ENCODE measurements around the gene SLC29A3. TPM values are rescaled to one million over a fixed set of nuclear protein-coding genes. Genes with fewer than 3 reads are reported as not detected.

SLC29A3 gene
- total and polyA plus RNA-seq, 2 of the 8 experiments (the other 6 are each of a cell fraction or from before 2014, with no cell fraction given) = 14.0 to 24.6 TPM

DNA sequence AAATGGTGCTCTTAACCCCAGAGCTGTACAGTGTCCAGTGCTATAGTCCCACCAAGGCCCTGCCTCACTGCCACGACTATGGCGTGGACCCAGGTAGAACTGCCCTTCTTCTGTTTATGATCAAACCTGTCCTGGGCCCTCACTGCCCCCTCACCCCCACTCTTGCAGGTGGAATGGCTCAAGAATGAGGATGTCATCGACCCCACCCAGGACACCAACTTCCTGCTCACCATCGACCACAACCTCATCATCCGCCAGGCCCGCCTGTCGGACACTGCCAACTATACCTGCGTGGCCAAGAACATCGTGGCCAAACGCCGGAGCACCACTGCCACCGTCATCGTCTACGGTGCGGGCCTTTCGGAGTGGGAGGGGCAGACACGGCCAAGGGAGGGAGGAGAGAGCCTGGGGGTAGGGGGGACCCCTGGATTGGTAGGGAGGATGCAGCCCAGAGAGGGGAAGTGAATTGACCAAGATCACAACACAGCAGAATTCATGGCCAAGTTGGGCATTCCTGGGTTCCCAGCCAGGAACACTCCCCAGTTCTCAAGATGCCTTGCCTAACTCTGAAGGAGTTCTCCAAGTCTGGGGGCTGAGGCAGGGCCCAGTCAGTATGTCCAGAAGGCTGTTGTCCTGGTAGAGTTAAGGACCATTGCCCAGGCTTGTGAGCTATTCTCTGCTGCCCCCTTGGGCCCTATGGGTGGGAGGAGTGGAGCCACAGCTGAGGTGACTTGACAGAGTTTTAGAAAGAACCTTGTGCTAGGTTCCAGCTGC is 32.4 kb upstream of the SLC29A3 start:
- no peak overlapping the region for H3K56ac ChIP-seq (replicated peaks; ENCODE audit: insufficient read length, low read depth, low read length)
- no peak overlapping the region for H2AFZ ChIP-seq (ENCODE audit: low read length)
- H3K4me2 ChIP-seq (ENCODE audit: insufficient read depth in 1 of 2, low read depth in 2 of 2, low read length in 2 of 2) = no peak overlapping the region
- WGBS, 2 experiments (ENCODE audit: extremely low coverage in 1 of 2, insufficient coverage in 1 of 2, insufficient read length in 1 of 2, insufficient replicate concordance in 2 of 2, low coverage in 1 of 2, low lambda C conversion rate in 2 of 2, missing lambda C conversion rate in 1 of 2) = 96% methylated on average over 17 of the region's 17 CpGs; no CpG with 5 or more reads in 1 of the 2 experiments
- no peak overlapping the region for H3K4me3 ChIP-seq (ENCODE audit: extremely low read depth in 1 of 4, insufficient read depth in 2 of 4, low read depth in 3 of 4, low read length in 4 of 4)
- no peaks in the 10 kb centered on the region for H3K4me1 ChIP-seq (replicated peaks in 1 of 4; ENCODE audit: control insufficient read depth in 3 of 4, insufficient read depth in 4 of 4, low read length in 3 of 4)
- H4K20me1 ChIP-seq (replicated peaks in 1 of 2; ENCODE audit: control insufficient read depth in 1 of 2, insufficient read depth in 2 of 2, low read length in 2 of 2) = peaks cover 2 to 11% of the 10 kb centered on the region in 2 experiments
- no peak overlapping the region for H3K14ac ChIP-seq (ENCODE audit: insufficient read length)
- ChIA-PET POLR2A (ENCODE audit: partially characterized antibody) (no interaction called here), CTCF (ENCODE audit: partially characterized antibody) (interaction anchor here (0.6 to 11.2 kb wide), 13 partner anchors 9 to 383 kb away, joined by 3 to 175 read pairs (median 3); no protein-coding TSS in a partner anchor)
- H3K79me2 ChIP-seq (ENCODE audit: control insufficient read depth in 1 of 2, insufficient read depth in 2 of 2, low read length in 2 of 2) = no peaks in the 10 kb centered on the region
- DNase-seq (ENCODE audit: low read depth in 1 of 2, low spot score in 2 of 2) (no peak), FAIRE-seq (no peak)
- no peak overlapping the region for H4K8ac ChIP-seq (ENCODE audit: extremely low read depth, insufficient read depth, low read length)
- no peak overlapping the region for H3K23ac ChIP-seq (ENCODE audit: insufficient read length)
- no peak overlapping the region for H3K18ac ChIP-seq (ENCODE audit: extremely low read depth, low read length)
- no peak overlapping the region for H3K4ac ChIP-seq (replicated peaks; ENCODE audit: insufficient read length, low read depth, low read length)
- H2BK120ac ChIP-seq (replicated peaks; ENCODE audit: low read depth, low read length) = no peak overlapping the region
- no peak overlapping the region for H2BK20ac ChIP-seq (ENCODE audit: low read length)
- H2AK5ac ChIP-seq (ENCODE audit: low read depth, low read length) = no peak overlapping the region
- H4K5ac ChIP-seq (ENCODE audit: insufficient read length, low read depth, low read length) = no peak overlapping the region
- peaks cover 9 to 25% (median 19%) of the 10 kb centered on the region in 4 experiments; a peak in 7 of 8 replicates for H3K36me3 ChIP-seq (ENCODE audit: control insufficient read depth in 2 of 4, insufficient read depth in 4 of 4, low read length in 3 of 4)
- TF ChIP-seq SUZ12 (IDR thresholded peaks at IDR 0.05; ENCODE audit: low read length) (no peak), TCF12 (IDR thresholded peaks at IDR 0.05; ENCODE audit: low read depth, low read length) (no peak), ZNF274 (IDR thresholded peaks at IDR 0.05; ENCODE audit: borderline replicate concordance, extremely low read depth, low read length) (no peak), EZH2 (IDR thresholded peaks at IDR 0.05; ENCODE audit: low read depth, low read length, severe bottlenecking) (no peak), KDM5A (IDR thresholded peaks at IDR 0.05; ENCODE audit: low read length) (no peak), POLR2AphosphoS5 (IDR thresholded peaks at IDR 0.05; ENCODE audit: low read depth, low read length) (no peak), RXRA (IDR thresholded peaks at IDR 0.05; ENCODE audit: insufficient read depth, low read depth, low read length) (no peak), CEBPB (IDR thresholded peaks at IDR 0.05; ENCODE audit: low read depth, low read length) (no peak)
- H2BK12ac ChIP-seq (ENCODE audit: low read depth, low read length) = no peak overlapping the region
- H3K23me2 ChIP-seq (ENCODE audit: low read depth, low read length) = no peaks in the 10 kb centered on the region
- H3K9ac ChIP-seq (replicated peaks in 1 of 4; ENCODE audit: extremely low read depth in 1 of 4, low read depth in 3 of 4, low read length in 3 of 4) = no peak overlapping the region
- H3K27ac ChIP-seq (ENCODE audit: low read depth, low read length) = no peak overlapping the region
- no peaks in the 10 kb centered on the region for H3K27me3 ChIP-seq (replicated peaks in 1 of 4; ENCODE audit: control insufficient read depth in 3 of 4, extremely low read depth in 1 of 4, insufficient read depth in 3 of 4, low read length in 3 of 4)
- H3K79me1 ChIP-seq (ENCODE audit: low read depth, low read length) = 0 out of 2 replicates have a peak, but pooled peaks cover 3% of the 10 kb centered on the region
- H2BK15ac ChIP-seq (ENCODE audit: low read length) = no peak overlapping the region
- no peak overlapping the region for H2BK5ac ChIP-seq (ENCODE audit: low read depth, low read length)
- no peak overlapping the region for H4K91ac ChIP-seq (replicated peaks; ENCODE audit: insufficient read length, low read length)
- H3K9me3 ChIP-seq (ENCODE audit: insufficient read depth in 2 of 2, low read depth in 1 of 2, low read length in 1 of 2) = no peaks in the 10 kb centered on the region

Measured in H1 (cell line).